ENCODE measurements around the gene VARS2. TPM values are rescaled to one million over a fixed set of nuclear protein-coding genes. Genes with fewer than 3 reads are reported as not detected.
"Not testable (repeated sequence)": the region's sequence is repeated elsewhere in the genome, so short reads cannot be mapped to it uniquely, and the experiment has no call there.

VARS2 gene
- total RNA-seq, 1 experiment from 2014 or later: 39.8 TPM

DNA sequence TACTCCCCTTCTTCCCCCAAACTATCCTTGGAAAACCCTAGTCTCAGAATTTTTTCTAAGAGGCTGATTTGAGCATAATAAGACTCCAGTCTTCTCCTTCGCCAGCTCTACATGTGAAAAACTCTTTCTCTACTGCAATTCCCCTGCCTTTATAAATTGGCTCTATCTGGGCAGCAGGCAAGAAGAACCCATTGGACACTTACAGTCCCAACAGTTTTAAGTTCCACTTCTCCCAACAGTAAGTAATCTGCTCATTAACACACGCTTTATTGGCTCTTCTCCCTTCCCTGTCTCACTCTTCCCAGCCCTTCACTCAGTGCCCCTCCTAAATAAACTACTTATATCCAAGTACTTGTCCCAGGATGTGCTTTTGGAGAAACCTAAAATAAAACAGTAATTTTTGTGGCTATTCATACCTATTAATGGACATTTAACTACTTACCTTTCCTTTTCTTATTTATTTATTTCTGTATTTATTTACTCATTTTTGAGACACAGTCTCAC lies 40.8 kb upstream of the VARS2 start:
- Histone ChIP-seq H3K9me3 (ENCODE audit: control insufficient read depth in 1 of 2, insufficient read depth in 1 of 2, low read depth in 1 of 2, low read length in 2 of 2) (peaks cover 4 to 7% of the 10 kb centered on the region in 2 experiments; a peak in 2 of 4 replicates), H3K27ac (ENCODE audit: low read depth, low read length) (no peak overlapping the region), H3K79me2 (ENCODE audit: insufficient read depth, low read length) (no peaks in the 10 kb centered on the region), H3K4me3 (replicated peaks in 1 of 2; ENCODE audit: low read depth in 1 of 2, low read length in 2 of 2) (no peak overlapping the region), H2AFZ (ENCODE audit: low read depth, low read length, poor library complexity, severe bottlenecking) (no peak overlapping the region), H3K9me2 (ENCODE audit: insufficient read depth) (no peaks in the 10 kb centered on the region), H4K20me1 (ENCODE audit: insufficient read depth) (no peaks in the 10 kb centered on the region), H3K9ac (ENCODE audit: low read length) (no peak overlapping the region), H3K27me3 (ENCODE audit: insufficient read depth, low read length) (no peaks in the 10 kb centered on the region), H3K4me1 (ENCODE audit: control insufficient read depth in 1 of 2, insufficient read depth in 2 of 2, low read length in 2 of 2) (peaks cover 19 to 37% of the 10 kb centered on the region in 2 experiments; a peak in 3 of 4 replicates), H3K4me2 (ENCODE audit: low read length) (no peak overlapping the region), H3K36me3 (ENCODE audit: control insufficient read depth in 1 of 2, insufficient read depth in 2 of 2, low read length in 2 of 2) (no peaks in the 10 kb centered on the region)
- intact Hi-C loops (cut with micrococcal nuclease): no loop called here
- TF ChIP-seq CTCF (IDR thresholded peaks at IDR 0.05 in 2 of 3, conservative IDR thresholded peaks at IDR 0.05 in 1 of 3; ENCODE audit: borderline replicate concordance in 1 of 3, insufficient read depth in 1 of 3, low read depth in 2 of 3, low read length in 2 of 3) (no peak), SIN3A (IDR thresholded peaks at IDR 0.05; ENCODE audit: low read depth) (no peak), CBX3 (IDR thresholded peaks at IDR 0.05; ENCODE audit: low read depth) (no peak), ELF1 (IDR thresholded peaks at IDR 0.05; ENCODE audit: borderline replicate concordance, low read depth) (no peak)
- TF ChIP-seq, protein P1, sequence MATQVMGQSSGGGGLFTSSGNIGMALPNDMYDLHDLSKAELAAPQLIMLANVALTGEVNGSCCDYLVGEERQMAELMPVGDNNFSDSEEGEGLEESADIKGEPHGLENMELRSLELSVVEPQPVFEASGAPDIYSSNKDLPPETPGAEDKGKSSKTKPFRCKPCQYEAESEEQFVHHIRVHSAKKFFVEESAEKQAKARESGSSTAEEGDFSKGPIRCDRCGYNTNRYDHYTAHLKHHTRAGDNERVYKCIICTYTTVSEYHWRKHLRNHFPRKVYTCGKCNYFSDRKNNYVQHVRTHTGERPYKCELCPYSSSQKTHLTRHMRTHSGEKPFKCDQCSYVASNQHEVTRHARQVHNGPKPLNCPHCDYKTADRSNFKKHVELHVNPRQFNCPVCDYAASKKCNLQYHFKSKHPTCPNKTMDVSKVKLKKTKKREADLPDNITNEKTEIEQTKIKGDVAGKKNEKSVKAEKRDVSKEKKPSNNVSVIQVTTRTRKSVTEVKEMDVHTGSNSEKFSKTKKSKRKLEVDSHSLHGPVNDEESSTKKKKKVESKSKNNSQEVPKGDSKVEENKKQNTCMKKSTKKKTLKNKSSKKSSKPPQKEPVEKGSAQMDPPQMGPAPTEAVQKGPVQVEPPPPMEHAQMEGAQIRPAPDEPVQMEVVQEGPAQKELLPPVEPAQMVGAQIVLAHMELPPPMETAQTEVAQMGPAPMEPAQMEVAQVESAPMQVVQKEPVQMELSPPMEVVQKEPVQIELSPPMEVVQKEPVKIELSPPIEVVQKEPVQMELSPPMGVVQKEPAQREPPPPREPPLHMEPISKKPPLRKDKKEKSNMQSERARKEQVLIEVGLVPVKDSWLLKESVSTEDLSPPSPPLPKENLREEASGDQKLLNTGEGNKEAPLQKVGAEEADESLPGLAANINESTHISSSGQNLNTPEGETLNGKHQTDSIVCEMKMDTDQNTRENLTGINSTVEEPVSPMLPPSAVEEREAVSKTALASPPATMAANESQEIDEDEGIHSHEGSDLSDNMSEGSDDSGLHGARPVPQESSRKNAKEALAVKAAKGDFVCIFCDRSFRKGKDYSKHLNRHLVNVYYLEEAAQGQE (IDR thresholded peaks at IDR 0.05; ENCODE audit: low read depth): no peak
- TF ChIP-seq, protein P2, sequence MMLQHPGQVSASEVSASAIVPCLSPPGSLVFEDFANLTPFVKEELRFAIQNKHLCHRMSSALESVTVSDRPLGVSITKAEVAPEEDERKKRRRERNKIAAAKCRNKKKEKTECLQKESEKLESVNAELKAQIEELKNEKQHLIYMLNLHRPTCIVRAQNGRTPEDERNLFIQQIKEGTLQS (IDR thresholded peaks at IDR 0.05): no peak
- TF ChIP-seq, protein P3, sequence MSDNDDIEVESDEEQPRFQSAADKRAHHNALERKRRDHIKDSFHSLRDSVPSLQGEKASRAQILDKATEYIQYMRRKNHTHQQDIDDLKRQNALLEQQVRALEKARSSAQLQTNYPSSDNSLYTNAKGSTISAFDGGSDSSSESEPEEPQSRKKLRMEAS (IDR thresholded peaks at IDR 0.05): no peak
- POLR2A ChIA-PET: no interaction called here
- ATAC-seq (no peak), DNase-seq (ENCODE audit: low read depth, low spot score) (no peak)
- CTCF ChIA-PET: interaction anchor here (1.4 kb wide), 1 partner anchor 44 kb away, joined by 3 read pairs; no protein-coding TSS in a partner anchor
- RAD21 ChIA-PET (ENCODE audit: low non-redundant PET in 1 of 2, low total read pairs in 2 of 2, uncharacterized antibody in 2 of 2, unreplicated experiment in 2 of 2): no interaction called here
- no TSS peak for BruUV-seq (replicated peaks)

DNA sequence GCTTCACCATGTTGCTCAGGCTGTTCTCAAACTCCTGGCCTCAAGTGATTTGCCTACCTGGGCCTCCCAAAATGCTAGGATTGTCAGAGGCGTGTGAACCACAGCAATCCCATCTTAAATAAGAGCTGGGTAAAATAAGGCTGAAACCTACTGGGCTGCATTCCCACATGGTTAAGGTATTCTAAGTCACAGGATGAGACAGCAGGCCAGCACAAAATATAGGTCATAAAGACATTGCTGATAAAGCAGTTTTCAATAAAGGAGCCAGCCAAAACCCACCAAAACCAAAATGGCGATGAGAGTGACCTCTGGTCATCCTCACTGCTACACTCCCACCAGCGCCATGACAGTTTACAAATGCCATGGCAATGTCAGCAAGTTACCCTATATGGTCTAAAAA lies 40.2 kb upstream of the VARS2 start:
- intact Hi-C loops (cut with micrococcal nuclease); BruUV-seq (replicated peaks); H4K20me1 ChIP-seq (ENCODE audit: insufficient read depth); H3K9me3 ChIP-seq (ENCODE audit: control insufficient read depth in 1 of 2, insufficient read depth in 1 of 2, low read depth in 1 of 2, low read length in 2 of 2); ATAC-seq; H3K9ac ChIP-seq (ENCODE audit: low read length); H3K27me3 ChIP-seq (ENCODE audit: insufficient read depth, low read length); H3K27ac ChIP-seq (ENCODE audit: low read depth, low read length); RAD21 ChIA-PET (ENCODE audit: low non-redundant PET in 1 of 2, low total read pairs in 2 of 2, uncharacterized antibody in 2 of 2, unreplicated experiment in 2 of 2); H3K4me2 ChIP-seq (ENCODE audit: low read length); H2AFZ ChIP-seq (ENCODE audit: low read depth, low read length, poor library complexity, severe bottlenecking); H3K36me3 ChIP-seq (ENCODE audit: control insufficient read depth in 1 of 2, insufficient read depth in 2 of 2, low read length in 2 of 2); H3K9me2 ChIP-seq (ENCODE audit: insufficient read depth); H3K4me3 ChIP-seq (replicated peaks in 1 of 2; ENCODE audit: low read depth in 1 of 2, low read length in 2 of 2); H3K79me2 ChIP-seq (ENCODE audit: insufficient read depth, low read length); DNase-seq (ENCODE audit: low read depth, low spot score); POLR2A ChIA-PET: not testable (repeated sequence)
- peaks cover 20 to 40% of the 10 kb centered on the region in 2 experiments; a peak in 3 of 4 replicates for H3K4me1 ChIP-seq (ENCODE audit: control insufficient read depth in 1 of 2, insufficient read depth in 2 of 2, low read length in 2 of 2)
- CTCF ChIA-PET: interaction anchor here (1.4 kb wide), 1 partner anchor 45 kb away, joined by 3 read pairs; no protein-coding TSS in a partner anchor
